Measurements from ENCODE around the gene ACTRT3.

Gene ACTRT3

DNA sequence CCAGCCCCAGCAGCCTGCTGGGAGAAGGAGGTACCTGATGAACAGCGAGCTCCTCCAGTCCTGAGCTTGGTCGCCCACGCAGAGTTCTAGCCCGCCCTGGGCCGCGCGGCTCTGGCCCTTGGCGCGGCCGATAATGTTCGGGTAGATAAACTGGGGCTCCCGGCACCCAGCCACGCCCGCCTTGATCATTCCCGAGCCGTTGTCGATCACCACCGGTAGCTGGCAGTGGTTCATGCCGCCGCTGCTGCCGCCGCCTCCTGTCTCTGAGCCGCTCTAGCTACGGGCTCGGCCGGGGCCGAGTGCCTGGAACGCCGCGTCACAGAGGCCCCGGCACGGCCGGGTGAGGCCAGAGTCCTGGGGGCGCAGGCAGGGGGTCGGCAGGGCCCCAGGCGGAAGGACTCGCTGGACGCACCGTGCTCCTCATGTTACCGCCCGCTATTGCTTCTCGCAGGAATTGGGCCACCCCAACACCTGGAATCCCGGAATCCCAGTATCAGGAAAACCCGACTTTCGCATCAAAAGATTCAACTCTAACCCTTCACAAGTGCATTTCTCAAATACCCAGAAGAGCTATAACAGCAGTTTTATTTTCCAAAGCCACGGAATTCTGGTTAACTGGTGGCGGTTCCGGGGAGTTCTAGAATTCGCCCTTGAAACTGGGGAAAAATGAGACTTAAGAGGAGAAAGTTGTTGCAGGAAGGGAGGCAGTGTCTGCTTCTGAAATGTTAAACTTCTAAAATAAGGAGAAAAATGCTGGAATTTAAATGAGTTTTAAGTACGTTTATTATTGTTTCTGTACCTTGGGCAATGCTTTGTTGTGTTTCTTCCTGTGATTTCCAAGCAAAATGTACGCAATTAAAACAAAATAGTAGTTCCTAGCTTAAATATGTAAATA lies at the start of gene ACTRT3:
ACTRT3 (minus strand) TSS at position 275 of the 895 bp plus-strand sequence; CDS start at position 234, 41 bp downstream.
- DNase-seq: no peak

DNA sequence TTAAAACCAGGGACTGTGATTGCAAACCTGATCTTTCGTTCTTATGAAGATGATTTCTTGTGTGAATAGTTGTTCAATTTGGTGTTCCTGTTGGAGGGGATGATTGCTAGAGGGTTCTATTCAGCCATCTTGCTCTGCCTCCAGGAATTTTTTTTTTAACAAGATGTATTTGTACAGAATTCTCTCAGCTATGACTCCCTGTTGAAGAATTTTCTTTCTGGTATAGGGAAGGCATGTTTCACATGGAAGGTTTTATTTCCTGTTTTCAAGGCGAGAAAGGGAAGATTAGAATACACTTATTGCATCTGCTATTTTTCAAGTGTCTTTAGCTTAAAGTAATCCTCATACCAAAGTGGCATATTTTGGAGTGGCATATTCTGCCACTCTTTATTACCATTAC lies 49.0 kb upstream of the ACTRT3 start:
- DNase-seq: no peak

DNA sequence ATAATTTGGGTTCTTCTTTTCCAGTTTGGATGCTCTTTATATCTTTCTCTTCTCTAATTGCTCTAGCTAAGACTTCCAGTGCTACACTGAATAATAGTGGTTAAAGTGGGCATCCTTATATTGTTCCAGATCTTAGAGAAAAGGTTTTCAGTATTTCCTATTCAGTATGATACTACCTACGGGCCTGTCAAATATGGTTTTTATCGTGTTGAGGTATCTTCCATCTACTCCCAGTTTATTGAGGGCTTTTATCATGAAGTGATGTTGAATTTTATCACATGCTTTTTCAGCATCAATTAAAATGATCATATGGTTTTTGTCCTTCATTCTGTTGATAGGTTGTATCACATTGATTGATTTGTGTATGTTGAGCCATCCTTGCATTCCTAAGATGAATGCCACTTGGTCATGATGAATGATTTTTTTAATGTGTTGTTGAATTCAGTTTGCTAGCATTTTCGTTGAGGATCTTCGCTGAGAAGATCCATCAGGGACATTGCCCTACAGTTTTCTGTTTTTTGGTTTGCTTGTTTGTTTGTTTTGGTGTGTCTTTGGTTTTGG lies 46.3 kb upstream of the ACTRT3 start:
- no peak for DNase-seq

DNA sequence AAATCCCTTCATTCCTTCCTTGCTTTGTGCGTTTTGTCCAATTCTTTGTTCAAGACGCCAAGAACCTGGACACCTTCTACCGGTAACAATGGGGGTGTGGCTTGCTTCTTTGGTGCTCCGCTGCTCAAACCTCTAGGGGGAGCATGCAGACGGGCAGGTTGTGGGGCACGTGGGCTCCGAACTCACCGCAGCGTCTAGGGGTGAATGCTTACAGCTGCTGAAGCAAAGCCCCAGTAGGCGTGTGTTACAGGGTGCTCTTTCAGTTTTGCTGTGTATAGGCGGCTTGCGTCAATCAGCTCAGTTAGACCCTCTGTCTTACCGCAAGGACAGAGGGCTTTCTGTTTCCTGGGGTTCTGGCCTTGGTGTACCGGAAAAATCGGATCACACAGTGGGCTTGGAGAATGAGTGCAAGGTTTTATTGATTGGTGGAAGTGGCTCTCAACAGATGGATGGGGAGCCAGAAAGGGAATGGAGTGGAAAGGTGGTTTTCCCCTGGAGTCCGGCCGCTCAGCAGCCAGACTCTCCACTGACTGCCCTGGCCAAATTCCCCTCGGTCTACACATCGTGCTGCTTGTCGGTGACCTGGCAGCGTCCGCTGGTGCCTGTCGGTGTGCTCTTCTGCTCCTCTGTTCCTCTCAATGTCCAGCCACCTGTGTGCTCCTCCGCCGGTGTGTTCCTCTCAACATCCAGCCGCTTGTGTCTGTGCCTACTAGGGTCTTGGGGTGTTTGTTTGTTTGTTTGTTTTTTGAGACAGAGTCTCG lies 44.6 kb upstream of the ACTRT3 start:
- peak; percentile 82 for DNase-seq

GRCh38 chr3:169813278-169813677 lies 43.9 kb upstream of the ACTRT3 start:
- DNase-seq: no peak

DNA sequence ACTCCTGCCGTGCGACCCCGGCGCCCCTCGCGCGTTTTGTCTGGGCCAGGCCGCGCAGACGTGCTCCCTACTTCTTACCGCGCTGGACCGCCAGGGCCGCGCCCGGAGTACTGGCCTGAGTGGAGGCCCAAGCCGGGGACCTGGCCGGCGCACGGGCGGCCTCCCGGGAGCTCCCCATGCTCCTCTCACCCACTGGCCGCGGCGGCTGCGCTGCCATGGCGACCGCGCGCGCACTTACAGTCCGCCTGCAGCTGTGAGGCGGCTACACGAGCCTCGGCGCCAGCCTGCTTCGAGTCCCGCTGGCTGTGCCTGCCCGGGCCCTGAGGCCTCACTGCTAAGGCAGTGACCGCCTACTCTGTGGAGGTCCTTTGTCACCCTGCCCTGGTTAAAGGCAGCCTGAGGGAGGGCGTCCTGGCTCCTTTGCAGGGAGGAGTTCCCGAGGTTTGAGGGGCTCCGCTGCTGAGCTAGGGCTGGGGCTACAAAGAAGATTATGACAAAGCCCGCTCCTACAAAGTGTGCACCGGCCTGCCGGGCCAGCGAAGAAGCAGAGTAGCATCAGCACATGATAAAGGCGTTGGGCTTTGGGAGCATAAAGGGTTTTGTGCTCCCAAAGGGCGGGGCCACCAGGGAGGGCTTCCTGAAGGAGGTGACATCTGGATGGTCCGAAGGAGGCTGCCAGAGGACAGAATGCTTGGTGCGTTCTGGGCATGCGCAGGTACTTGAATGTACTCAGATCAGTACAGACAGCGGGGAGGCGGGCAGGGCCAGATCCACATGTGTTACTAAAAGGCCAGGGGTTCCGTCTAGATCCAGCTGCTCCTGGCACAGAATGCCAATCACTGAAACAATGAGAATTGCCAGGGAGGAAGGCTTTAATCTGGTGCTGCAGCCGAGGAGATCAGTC lies 43.2 kb upstream of the ACTRT3 start, which contains the start of the genes LRRC34 and LRRIQ4:
LRRC34 (minus strand) TSS at position 573 of the 904 bp plus-strand sequence; CDS start at position 217, 356 bp downstream.
LRRIQ4 (plus strand) TSS at position 539 of the 904 bp plus-strand sequence. CDS start 9,052 bp downstream, outside the sequence.
- peak; percentile 77 for DNase-seq

DNA sequence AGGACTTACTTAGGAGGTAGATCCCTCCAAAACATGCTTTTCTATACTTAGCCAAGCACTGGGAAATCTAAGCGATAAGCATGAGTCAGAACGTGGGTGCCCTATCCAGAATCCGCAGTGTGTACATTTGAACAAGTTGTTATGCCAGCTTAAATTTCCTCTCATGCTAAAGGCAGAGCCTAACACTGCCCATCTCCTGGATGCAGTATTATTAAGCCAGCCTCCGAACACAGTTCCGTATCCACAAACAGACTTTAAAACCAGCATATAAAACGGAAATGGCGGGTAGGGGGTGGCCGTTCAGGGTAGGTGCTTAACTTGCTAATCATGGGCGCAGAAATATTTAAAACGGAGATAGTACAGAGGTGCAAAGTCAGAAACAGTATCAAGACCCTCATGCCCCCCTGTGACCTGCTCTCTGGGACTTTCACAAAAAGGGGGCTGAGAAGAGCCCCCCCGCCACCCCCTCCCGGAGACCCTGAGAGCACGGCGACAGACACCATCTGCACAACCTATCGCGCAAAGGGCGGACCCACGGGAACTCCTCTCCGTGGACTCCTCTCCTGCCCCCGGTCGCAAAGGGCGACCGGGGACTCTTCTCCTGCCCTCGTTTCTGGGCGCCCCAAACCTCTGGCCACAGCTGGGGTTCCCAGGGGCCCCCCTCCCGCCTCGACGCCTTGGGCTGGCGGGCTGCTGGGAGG lies 42.4 kb upstream of the ACTRT3 start:
- DNase-seq: peak; percentile 49

DNA sequence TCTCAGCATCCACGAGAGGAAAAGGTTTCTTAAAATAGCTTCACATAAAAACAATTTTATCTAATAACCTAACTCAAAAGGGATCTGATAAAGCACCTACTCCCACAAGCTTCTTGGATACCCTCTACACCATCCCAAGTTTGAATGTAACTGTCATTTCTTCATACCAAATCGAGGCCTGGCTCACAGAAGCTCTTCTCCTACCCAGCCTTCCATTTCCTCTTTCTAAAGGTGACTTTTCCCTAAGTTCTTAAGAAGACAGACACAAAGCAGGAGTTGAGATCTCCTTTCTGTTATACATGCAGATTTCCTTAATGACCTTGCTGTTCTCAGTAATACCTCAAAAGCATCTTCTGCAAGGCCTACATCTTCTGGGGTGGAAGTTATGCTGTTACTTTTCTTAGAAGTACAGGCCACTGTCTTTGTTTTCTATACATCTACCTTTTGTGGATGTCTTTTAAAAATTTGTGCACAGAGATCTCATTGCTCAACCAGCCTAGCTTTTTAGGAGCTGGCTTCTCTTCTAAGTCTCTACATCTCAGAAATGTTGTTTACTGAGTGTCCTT lies 40.0 kb upstream of the ACTRT3 start:
- no peak for DNase-seq

GRCh38 chr3:169804681-169805080 lies 35.3 kb upstream of the ACTRT3 start:
- DNase-seq: no peak

- DNase-seq: no peak
Observed at GRCh38 chr3:169792359-169792758, 23.0 kb upstream of the ACTRT3 start.

DNA sequence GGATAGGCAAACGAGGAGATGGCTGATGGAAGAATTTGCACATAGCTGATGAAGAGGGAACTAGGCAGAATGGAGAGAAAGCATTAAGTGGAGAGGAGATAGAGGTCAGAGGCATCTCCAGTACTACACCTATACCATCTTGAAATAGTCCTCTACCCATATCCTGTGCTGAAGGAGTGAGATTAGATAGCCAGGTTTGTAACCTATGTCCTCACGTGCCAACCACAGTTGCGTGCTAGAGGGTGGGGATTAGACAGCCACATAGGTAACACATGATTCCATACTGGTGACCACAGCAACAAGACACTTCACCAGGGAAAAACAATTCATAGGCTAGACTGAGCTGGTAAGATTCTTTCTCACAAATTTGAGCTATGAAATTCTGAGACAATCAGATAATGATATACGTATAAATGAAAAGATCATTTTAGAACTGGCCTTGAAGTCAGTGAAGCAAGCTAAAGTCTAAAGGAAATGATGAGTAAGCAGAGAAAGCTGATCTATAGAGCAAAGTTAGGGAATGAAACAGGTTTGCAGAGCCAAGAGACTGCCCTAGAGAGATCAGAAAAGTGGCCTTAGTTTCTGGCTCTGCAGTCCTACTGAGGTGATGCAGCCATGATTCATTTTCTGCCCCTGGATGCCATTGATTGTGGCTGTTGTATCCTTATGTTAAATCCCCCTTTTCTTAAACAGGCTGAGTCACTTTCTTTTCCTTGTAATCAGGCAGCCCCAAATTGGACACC lies 21.5 kb upstream of the ACTRT3 start:
- no peak for DNase-seq

DNA sequence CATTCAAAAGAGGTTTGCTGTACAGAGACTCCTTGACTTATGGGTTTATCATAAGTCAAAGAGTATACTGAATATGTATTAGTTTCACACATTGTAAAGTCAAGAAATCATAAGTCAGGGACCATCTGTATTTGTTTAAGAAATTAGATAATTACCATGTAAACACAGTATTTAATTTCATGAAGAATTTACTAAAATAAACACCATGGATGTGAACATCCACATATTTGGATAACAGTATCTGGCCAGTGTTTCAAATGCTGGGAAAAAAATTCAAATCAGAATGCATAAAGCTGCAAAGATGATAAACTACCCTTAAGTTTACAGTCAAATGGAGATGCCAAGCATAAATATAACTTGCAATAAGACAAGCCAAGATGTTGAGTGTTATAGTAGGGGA lies 20.9 kb upstream of the ACTRT3 start:
- DNase-seq: no peak

- no peak for DNase-seq
Observed at GRCh38 chr3:169787791-169788190, 18.4 kb upstream of the ACTRT3 start.

GRCh38 chr3:169787120-169787519 lies 17.8 kb upstream of the ACTRT3 start:
- no peak for DNase-seq

GRCh38 chr3:169781209-169781855 lies 12.0 kb upstream of the ACTRT3 start:
- no peak for DNase-seq

DNA sequence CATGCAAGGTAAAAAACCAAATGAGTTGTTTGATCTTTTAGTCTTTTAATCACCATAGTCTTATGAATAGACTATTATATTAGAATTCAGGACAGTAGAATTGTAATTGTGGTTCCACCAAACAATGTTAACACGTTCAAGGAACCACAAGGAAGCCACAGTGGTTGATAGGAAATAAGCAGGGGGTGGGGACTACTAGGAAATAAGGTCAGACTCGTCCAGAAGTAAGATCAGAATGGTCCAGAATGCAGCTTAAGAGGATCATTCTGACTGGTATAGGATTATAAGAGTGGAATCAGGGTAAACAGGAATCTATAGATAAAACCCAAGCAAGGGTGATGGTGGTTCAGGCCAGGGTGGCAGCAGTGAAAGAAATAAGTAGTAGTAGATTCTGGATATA lies 11.4 kb upstream of the ACTRT3 start:
- no peak for DNase-seq

DNA sequence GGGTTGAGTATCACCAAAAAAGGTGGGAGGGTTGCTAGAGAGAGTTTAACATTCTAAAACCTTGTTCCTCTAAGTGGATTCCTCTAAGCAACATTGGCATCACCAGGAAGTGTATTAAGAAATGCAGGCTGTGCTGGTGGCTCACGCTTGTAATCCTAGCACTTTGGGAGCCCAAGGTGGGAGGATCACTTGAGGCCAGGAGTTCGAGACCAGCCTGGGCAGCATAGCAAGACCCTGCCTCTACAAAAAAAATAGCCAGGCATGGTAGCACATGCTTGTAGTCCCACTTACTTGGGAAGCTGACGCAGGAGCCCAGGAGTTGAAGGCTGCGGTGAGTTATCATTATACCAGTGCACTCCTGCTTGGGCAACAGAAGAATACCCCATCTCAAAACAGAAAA lies 8.5 kb upstream of the ACTRT3 start:
- DNase-seq: no peak

DNA sequence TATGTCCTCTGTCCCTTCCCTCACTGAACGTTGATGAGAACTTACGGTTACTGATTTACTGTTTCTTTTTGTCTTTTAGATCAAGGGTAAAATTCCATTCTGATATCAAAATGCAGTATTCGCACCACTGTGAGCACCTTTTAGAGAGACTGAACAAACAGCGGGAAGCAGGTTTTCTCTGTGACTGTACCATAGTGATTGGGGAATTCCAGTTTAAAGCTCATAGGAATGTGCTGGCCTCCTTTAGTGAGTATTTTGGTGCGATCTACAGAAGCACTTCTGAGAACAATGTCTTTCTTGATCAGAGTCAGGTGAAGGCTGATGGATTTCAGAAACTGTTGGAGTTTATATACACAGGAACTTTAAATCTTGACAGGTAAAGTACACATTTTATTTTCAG lies 4.8 kb upstream of the ACTRT3 start:
- no peak for DNase-seq

GRCh38 chr3:169772897-169773816 lies 3.8 kb upstream of the ACTRT3 start, which contains the start of gene MYNN:
TSS of gene MYNN (plus strand) at chr3:169773396. CDS start at chr3:169774296, 900 bp downstream.
- peak; percentile 96 for DNase-seq
